ENCODE results near the gene MTMR12. TPM values are rescaled to one million over a fixed set of nuclear protein-coding genes. Genes with fewer than 3 reads are reported as not detected.

The MTMR12 gene, protein sequence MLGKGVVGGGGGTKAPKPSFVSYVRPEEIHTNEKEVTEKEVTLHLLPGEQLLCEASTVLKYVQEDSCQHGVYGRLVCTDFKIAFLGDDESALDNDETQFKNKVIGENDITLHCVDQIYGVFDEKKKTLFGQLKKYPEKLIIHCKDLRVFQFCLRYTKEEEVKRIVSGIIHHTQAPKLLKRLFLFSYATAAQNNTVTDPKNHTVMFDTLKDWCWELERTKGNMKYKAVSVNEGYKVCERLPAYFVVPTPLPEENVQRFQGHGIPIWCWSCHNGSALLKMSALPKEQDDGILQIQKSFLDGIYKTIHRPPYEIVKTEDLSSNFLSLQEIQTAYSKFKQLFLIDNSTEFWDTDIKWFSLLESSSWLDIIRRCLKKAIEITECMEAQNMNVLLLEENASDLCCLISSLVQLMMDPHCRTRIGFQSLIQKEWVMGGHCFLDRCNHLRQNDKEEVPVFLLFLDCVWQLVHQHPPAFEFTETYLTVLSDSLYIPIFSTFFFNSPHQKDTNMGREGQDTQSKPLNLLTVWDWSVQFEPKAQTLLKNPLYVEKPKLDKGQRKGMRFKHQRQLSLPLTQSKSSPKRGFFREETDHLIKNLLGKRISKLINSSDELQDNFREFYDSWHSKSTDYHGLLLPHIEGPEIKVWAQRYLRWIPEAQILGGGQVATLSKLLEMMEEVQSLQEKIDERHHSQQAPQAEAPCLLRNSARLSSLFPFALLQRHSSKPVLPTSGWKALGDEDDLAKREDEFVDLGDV
- total RNA-seq, result 13.6 and 17.0 TPM in 2 replicates

DNA sequence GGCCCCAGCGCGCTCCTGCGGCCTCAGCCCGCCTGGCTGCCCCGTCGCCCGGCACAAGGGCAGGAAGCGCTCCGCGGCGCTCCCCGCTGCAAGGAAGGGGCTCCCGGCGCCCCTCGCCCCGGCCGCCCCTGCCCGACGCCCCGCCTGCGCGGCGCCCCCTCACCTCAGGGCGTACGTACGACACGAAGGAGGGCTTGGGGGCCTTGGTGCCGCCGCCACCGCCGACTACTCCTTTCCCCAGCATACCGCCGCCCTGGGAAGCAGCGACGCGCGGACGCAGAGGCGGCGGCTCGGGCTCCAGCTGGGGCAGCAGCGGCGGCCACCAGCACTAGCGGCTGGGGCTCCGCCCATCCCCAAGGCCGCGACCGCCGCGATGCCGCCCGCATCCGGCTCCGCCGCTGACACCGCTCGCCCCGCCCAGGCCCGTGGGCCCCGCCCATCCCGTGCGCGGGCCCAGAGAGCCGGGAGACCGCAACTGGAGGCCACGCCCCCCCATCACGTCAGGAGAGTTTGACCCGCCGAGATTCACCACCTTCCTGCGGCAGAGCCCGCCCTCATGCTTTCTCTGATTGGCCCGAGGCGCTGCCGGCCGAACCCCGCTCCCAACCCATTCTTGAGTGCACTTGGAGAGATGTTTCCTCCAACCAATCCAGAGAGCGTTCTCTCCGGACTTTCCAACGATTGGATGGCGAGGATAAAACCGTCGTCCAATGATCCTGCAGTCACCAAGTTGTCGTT, at the start of gene MTMR12:
TSS of gene MTMR12 (minus strand) at position 345 of the 738 bp plus-strand sequence. CDS start at position 244, 101 bp downstream.

Other genes with a start within 250 kb of the MTMR12 start
- gene GOLPH3, start 138.6 kb downstream of the MTMR12 start, total RNA-seq, result 75.3 and 77.5 TPM in 2 replicates
- 86.9 and 95.0 TPM in 2 replicates for gene ZFR, start 131.8 kb upstream of the MTMR12 start, total RNA-seq